Endodermal cell (in vitro differentiated cells): ENCODE data around the gene TXLNG. TPM values are rescaled to one million over a fixed set of nuclear protein-coding genes. Genes with fewer than 3 reads are reported as not detected.

Experiments
- DNase-seq: peaks from one replicate; pipeline ENCODE4 v3.0.0-alpha.2; 2017
- H3K27ac ChIP-seq: 2 replicates; pipeline ENCODE4 v1.5.1; 2013; ENCODE audit warnings: mild to moderate bottlenecking, low read depth, low read length, moderate library complexity
- H3K27me3 ChIP-seq: 2 replicates; pipeline ENCODE4 v1.6.1; 2013; ENCODE audit warnings: mild to moderate bottlenecking, low read length, moderate library complexity; ENCODE audit not compliant: insufficient read depth, control insufficient read depth, poor library complexity, severe bottlenecking
- H3K36me3 ChIP-seq: 2 replicates; pipeline ENCODE4 v1.7.0; 2013; ENCODE audit warnings: mild to moderate bottlenecking, low read length, moderate library complexity; ENCODE audit not compliant: control insufficient read depth, insufficient read depth
- H3K4me1 ChIP-seq: one replicate; pipeline ENCODE4 v1.7.0; 2013; ENCODE audit warnings: low read length; ENCODE audit not compliant: control insufficient read depth, insufficient read depth
- H3K4me3 ChIP-seq: 2 replicates; pipeline ENCODE4 v1.5.1; 2013; ENCODE audit warnings: mild to moderate bottlenecking, low read length, moderate library complexity
- H3K9ac ChIP-seq: 2 replicates; pipeline ENCODE4 v1.6.1; 2013; ENCODE audit warnings: mild to moderate bottlenecking, low read length, moderate library complexity; ENCODE audit not compliant: poor library complexity, severe bottlenecking; ENCODE audit errors: extremely low read depth
- H3K9me3 ChIP-seq: 2 replicates; pipeline ENCODE4 v1.6.1; 2013; ENCODE audit warnings: mild to moderate bottlenecking, low read length, moderate library complexity; ENCODE audit not compliant: control insufficient read depth
- H3K27ac Mint-ChIP-seq: 2 replicates; pipeline ENCODE4 v1.8.0; 2020; ENCODE audit warnings: mixed read lengths
- H3K27me3 Mint-ChIP-seq: 2 replicates; pipeline ENCODE4 v1.8.0; 2021; ENCODE audit warnings: mild to moderate bottlenecking, mixed read lengths; ENCODE audit not compliant: insufficient read depth
- H3K36me3 Mint-ChIP-seq: 2 replicates; pipeline ENCODE4 v1.8.0; 2020; ENCODE audit warnings: low read depth, mixed read lengths
- H3K4me1 Mint-ChIP-seq: 2 replicates; pipeline ENCODE4 v1.8.0; 2020; ENCODE audit warnings: mixed read lengths
- H3K4me3 Mint-ChIP-seq: 2 replicates; pipeline ENCODE4 v1.8.0; 2020; ENCODE audit warnings: mild to moderate bottlenecking, moderate library complexity, mixed read lengths
- H3K9me3 Mint-ChIP-seq: 2 replicates; pipeline ENCODE4 v1.8.0; 2020; ENCODE audit warnings: mild to moderate bottlenecking, mixed read lengths
- CTCF ChIP-seq: fragments of 200-600 bp; sonication (generic); conservative IDR thresholded peaks from 2 replicates; pipeline ENCODE4 v1.5.0; 2021; ENCODE audit warnings: antibody characterized with exemption, mild to moderate bottlenecking
- WGBS, 2 experiments: methylation state at CpG; one replicate each; pipeline versions ENCODE4 v1.1.5 to v1.1.7; 2013; ENCODE audit warnings: missing lambda C conversion rate in 2 of 2, mixed read lengths in 1 of 2; ENCODE audit not compliant: insufficient coverage in 1 of 2, insufficient read length in 1 of 2; 5-methylcytosine and 5-hydroxymethylcytosine counted together
- total RNA-seq, 2 donors: library from RNA; stranded (reverse); fragmentation: NEBNext Ultra II Directional in 1 of 2; extraction: Animal tissue kit (Norgen Biotek cat#: 25700) in 1 of 2; gene quantifications; 2 replicates in 1 of 2; 3 replicates in 1 of 2; pipeline ENCODE4 v1.2.1, GENCODE V29; 2021

TXLNG gene
- total RNA-seq, 2 donors from 2014 or later: 13.8 to 31.0 TPM

DNA sequence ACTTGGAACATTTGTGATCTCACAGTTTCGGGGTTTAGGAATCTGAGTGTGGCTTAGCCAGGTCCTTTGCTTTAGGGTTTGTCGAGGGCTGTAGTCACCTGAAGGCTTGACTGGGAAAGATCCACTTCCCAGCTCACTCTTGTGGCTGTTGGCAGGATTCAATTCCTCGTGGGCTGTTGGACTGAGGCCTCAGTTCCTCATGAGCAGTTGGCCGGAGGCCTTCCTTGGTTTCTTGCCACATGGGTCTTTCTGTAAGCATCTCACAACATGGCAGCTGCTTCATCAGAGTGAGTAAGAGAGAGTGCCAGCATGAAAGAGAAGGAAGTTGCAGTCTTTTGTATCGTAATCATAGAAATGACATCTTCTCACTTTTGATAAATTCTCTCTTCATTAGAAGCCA, 11.1 kb downstream of the TXLNG start:
- Mint-ChIP-seq H3K36me3 (peaks cover 41% of the 10 kb centered on the region), H3K4me1 (no peaks in the 10 kb centered on the region), H3K9me3 (no peaks in the 10 kb centered on the region), H3K4me3 (no peak overlapping the region), H3K27ac (no peak overlapping the region), H3K27me3 (no peaks in the 10 kb centered on the region)
- Histone ChIP-seq H3K9me3 (no peaks in the 10 kb centered on the region), H3K4me3 (no peak overlapping the region), H3K27me3 (no peaks in the 10 kb centered on the region), H3K4me1 (no peaks in the 10 kb centered on the region), H3K9ac (no peak overlapping the region), H3K36me3 (peaks cover 9% of the 10 kb centered on the region), H3K27ac (no peak overlapping the region)
- no peak for TF ChIP-seq CTCF
- DNase-seq: no peak
- WGBS, 2 experiments: 93 to 100% methylated on average over 1 to 4 of the region's 5 CpGs

DNA sequence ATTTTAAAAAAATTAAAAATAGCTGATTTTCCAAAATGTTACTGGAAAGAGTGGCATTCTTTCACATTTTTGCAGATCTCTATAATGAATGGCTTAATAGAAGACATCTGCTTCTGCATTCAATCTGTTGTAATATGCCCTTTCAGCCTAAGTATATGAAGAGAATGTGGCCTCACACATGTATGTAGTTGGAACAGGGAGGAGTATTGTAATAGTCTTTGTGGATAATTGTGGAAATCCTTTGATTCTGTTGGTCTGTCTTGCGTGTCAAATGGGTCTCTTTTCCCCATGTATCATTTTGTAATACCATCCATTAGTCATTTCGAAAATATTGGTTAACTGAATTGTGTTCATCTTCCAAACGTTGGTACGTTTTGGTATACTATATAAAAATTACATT, 11.6 kb downstream of the TXLNG start:
- WGBS, 2 experiments: 100% methylated on average over 4 of the region's 4 CpGs; no CpG with 5 or more reads in 1 of the 2 experiments
- Mint-ChIP-seq H3K36me3 (peaks cover 45% of the 10 kb centered on the region), H3K27me3 (no peaks in the 10 kb centered on the region), H3K27ac (no peak overlapping the region), H3K4me1 (no peaks in the 10 kb centered on the region), H3K9me3 (no peaks in the 10 kb centered on the region), H3K4me3 (no peak overlapping the region)
- no peak for TF ChIP-seq CTCF
- Histone ChIP-seq H3K27me3 (no peaks in the 10 kb centered on the region), H3K27ac (no peak overlapping the region), H3K4me3 (no peak overlapping the region), H3K9me3 (no peaks in the 10 kb centered on the region), H3K4me1 (no peaks in the 10 kb centered on the region), H3K9ac (no peak overlapping the region), H3K36me3 (peaks cover 9% of the 10 kb centered on the region)
- no peak for DNase-seq

- TF ChIP-seq CTCF: no peak
- H3K36me3 ChIP-seq: no peaks in the 10 kb centered on the region
- H3K27me3 ChIP-seq: no peaks in the 10 kb centered on the region
- no peak for DNase-seq
- H3K4me3 Mint-ChIP-seq: no peak overlapping the region
- no peaks in the 10 kb centered on the region for H3K9me3 Mint-ChIP-seq
- H3K4me1 Mint-ChIP-seq: peaks cover 20% of the 10 kb centered on the region
- no peak overlapping the region for H3K27ac ChIP-seq
- H3K4me1 ChIP-seq: no peaks in the 10 kb centered on the region
- peaks cover 29% of the 10 kb centered on the region for H3K36me3 Mint-ChIP-seq
- H3K4me3 ChIP-seq: no peak overlapping the region
- H3K27ac Mint-ChIP-seq: peak overlapping the region; percentile 75
- H3K9me3 ChIP-seq: no peaks in the 10 kb centered on the region
- H3K27me3 Mint-ChIP-seq: no peaks in the 10 kb centered on the region
- WGBS, 2 experiments: 86 to 100% methylated on average over 1 to 7 of the region's 8 CpGs
- H3K9ac ChIP-seq: no peak overlapping the region
Observed at GRCh38 chrX:16804923-16805464, 18.7 kb downstream of the TXLNG start.
